GM19240 (cell line): ENCODE results near the gene ZNF48.
"Not testable (repeated sequence)": the region's sequence is repeated elsewhere in the genome, so short reads cannot be mapped to it uniquely, and the experiment has no call there.

Source experiments
- DNase-seq: peaks from one replicate; pipeline ENCODE4 v3.0.0; 2011; ENCODE audit warnings: low spot score; ENCODE audit not compliant: insufficient read length

ZNF48 gene

DNA sequence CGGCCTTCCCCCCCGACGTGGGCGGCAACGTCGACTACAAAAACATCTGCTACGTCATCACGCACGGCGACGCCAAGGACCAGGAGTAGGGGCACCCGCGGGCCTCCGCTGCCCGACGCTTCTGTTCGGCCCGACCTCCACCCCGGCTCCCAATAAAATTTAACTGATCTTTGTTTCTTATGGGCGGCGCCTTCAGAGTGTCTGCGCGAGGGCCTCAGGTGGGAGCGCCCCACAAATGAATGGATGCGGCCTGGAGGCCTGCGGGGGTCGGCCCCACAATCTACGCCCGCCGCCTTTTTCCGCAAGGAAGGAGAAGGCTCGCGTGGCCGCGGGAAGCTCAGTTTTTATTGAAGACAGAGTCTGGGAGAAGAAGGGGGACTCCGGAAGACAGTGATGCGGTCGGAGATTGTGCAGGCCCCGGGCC lies 17.4 kb upstream of the ZNF48 start:
- DNase-seq, result no peak

DNA sequence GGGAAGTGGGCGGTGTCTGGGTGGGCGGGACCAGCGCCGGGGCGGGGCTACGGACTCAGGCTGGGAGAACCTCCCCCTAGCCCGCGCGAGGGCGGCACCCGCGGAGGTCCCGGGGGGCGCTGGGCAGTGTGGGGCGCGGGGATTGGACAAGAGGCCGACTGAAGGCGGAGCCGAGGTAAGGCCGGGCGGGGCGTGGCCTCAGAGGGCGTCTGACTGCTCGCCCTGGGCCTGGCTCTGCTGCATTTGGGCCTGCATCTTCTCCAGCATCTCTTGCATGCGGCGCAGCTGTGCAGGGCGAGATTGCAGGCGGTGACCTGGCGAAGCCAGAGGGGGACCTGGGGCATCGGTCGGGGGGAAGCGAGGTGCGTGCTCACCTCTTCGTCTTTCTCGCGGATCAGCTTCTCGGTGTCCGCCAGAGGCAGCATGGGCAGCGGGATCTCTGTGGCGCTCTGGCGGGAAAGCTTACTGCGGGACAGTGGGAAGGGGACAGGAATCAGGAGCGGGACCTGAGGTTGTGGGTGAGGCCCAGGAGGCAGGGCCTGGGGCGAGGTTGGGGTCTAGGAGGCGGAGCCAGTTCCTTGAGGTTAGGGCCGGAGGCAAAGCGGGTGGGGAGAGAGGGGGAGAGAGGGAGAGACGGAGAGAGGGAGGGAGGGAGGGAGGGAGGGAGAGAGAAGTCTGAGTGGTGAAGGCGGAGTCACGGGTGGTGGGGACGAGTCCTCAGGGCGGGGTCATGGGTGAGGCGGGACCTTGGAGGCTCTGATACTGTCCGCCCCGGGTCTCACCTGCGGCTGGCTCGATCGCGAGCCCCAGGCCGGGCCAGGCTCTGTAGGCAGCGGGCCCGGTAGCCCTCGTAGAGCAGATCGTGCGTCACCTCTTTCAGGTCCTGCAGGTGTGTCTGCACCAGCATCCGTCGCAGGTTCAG lies 16.7 kb upstream of the ZNF48 start:
- peak; percentile 88 for DNase-seq

DNA sequence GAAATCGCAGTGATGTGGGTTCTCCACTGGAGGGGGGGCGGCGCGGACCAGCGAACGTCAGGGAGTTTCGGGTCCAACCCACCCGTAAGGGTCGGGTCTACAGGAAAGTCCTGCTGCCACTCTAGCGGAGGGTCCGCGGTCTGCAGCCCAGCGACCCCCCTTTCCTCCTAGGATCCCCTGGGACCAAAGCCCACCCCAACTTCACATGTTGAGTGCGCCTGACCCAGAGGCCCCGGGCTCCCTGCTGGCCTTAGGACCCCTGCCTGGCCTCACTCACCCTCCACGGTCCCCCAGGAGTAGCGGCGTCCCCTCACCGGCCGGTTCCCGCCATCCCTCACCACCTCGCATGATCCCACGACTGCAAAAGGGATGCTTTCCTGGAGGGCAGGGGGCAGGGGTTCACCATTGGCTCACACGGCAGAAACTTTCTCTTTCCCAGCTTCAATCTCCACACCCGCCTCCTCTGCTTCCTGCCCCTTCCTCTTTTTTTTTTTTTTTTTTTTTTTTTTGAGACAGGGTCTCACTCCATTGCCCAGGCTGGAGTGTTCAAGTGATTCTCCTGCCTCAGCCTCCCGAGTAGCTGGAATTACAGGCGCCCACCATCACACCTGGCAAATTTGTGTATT lies 15.9 kb upstream of the ZNF48 start:
- DNase-seq, result no peak

DNA sequence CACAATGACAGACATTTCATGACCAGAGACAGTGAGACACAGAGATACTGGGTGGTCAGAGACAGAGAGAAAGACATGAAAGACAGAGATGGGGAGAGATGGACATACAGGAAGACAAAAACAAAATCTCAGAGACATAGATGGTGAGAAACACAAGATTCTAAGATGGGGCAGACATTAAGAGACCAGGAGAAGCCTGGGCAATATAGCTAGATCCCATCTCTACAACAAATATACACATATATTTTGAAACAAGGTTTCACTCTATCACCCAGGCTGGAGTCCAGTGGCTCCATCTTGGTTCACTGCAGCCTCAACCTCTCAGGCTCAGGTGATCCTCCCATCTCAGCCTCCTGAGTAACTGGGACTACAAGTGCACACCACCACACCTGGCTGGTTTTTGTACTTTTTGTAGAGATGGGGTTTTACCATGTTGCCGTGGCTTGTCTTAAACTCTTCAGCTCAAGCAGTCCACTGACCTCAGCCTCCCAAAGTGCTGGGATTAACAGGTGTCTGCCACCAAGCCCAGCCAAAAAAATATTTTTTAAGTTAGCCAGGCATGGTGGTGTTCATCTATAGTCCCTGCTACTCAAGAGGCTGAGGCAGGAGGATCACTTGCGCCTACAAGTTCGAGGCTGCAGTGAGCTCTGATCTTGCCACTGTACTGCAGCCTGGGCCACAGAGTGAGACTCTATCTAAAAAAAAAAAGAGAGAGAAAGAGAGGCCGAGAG lies 15.0 kb upstream of the ZNF48 start:
- DNase-seq, result no peak

DNA sequence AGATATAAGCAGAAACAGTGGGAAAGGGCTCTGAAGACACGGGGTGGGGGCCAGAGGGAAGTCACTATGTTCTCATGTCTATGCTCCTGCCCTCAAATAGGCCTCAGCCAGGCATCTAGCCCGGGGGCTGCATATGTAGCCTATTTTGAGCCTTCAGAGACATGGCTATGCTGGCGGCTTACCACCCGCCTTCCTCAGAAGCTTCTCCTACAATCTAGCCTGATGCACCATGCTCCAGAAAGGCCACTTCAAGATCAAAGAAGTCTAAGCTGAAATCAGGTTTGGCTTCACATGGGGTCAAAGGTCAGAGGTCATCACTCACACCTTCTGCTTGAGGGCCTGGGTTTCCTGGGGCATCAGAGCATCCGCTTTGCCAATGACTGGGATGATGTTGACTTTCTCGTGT lies 14.4 kb upstream of the ZNF48 start:
- DNase-seq, result no peak

DNA sequence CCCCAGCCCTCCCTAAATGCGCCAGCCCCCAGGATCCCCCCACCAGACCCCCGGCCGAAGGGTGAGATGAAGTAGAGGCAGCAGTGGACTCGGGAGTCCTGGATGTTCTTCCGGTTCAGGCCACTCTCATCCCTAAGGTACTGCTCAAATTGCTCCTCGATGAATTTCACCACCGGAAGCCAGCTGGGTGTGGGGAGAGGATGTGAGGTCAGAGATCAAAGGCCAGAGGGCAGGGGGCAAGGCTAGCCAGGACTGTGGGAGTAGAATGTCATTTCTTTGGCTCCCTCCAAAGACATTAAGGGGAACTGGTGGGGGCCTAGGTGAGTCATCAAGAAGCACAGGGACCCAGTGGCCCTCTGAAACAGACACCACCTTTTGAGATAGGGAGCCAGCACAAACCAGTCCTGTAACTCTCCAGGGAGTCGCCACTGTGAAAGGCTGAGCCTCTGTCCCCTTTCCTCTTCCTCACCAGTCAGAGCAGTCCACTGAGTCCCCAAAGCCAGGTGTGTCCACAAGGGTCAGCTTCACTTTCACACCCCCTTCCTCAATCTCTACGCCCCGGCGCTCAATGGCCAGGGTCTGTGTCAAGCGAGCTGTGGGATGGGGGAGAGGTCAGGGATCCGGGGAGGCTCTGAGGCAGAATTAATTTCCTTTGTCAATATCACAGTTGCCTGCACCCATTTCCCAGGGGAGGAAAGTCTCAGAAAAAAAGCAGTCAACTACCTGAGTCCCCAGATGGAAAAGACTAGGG lies 13.8 kb upstream of the ZNF48 start:
- no peak for DNase-seq

DNA sequence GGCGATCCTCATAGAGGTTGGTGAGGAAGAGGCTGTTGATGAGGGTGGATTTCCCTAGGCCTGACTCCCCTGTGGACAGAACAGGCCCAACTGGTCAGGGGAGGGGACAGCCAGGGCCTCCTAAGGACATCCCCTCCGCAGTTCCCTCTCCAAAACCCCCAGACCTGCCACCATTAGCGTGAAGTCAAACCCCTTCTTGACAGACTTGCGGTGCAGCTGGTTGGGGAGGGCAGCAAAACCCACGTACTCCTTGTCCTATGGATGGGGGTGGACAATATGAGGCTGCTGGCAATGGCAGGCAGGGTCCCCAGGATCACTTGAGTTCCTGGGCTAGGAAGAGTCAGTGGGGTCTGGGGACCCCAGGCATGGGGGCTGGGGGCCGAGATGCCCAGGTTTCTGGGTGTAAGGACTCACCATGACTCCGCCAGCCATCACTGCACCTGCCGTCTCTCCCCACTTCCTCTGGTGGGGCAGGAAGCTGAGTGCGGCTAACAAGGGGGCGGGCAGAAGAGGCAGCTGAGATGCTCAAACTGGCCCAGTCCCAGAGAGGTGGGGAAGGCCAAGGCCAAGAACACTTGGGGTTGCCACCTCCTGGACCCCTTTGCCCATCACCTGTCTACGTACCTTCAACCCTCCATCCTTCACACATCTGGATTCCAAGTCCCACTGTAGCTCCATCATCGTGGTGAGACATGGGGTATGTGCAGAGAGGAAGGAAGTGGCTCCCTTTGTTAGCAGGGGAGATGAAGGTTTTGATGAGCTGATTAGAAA lies 12.9 kb upstream of the ZNF48 start, which contains the start of gene SEPTIN1:
TSS of gene SEPTIN1 (minus strand) at position 451 of the 771 bp plus-strand sequence. CDS start at position 432, 19 bp downstream.
- peak; percentile 88 for DNase-seq

DNA sequence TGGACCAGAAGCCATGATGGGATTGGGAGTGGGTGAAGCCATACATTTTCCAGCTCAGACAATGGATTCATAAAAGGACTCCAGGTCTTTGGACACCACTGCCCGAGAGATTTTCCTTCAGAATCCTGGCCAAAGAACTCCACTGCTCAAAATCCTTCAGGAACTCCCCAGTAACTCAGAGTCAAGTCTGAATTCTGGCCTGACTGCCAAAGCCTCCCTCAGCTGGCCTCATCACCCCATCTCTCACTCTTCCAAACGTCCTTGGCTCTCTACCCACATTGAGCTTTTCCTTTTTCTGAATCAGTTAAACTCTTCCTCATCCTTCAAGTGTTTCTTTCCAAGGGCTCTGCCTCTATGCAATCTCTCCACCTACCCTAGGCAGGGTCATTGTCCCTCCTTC lies 11.7 kb upstream of the ZNF48 start:
- no peak for DNase-seq

DNA sequence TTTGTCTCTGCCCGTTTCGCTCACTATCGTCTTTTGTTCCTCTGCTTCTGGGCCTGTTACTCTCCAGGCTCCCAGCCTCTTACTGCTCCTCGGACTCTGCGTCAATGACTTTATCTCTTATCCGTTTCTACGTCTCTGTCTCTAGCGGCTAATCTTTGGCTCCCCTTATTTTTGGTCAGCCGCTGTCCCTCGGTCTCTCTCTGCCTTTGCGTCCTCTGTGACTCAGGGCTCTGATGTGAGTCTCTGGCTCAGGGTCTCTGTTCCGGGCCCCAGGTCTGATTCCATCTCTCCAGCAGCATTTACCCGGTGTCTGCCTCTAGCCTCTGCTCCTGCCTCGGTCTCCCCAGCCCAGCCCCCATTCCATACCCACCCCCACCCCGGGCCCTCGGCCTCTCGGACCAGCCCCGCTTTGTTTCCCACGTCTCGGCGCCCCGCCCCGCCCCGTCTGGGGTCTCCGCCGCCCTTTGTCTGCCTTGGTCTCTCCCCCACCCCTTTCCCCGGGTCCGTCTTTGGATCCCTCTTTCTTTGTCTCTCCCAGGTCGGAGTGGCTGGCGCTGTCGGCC lies 547 bp upstream of the ZNF48 start:
- no peak for DNase-seq

DNA sequence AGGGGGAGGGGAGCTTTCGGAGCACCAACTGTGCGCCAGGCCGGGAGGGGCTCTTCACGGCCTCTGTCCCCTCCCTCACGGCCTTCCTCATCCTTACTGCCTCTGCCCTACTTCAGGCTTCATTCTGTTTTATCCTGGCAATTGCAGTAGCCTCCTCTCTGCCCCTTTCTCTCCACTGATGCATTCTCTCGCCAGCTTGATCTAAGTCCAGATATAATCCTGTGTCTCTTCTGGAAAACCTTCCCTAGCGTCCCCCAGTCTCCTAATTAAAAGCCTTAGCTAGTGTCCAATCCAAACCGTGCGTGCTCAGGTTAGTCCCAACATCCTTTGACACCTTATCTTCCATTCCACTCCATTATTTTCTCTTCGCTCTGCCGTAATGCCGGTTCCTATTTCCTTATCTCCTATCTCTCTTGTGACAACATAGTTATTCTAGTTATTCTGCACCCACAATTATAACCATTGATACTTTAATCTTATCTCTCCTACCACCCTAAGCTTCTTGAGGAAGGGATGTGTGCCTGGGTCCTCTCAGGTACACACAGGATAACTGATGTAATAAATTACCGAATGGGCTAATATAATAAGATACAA lies 869 bp downstream of the ZNF48 start:
- DNase-seq, result no peak

DNA sequence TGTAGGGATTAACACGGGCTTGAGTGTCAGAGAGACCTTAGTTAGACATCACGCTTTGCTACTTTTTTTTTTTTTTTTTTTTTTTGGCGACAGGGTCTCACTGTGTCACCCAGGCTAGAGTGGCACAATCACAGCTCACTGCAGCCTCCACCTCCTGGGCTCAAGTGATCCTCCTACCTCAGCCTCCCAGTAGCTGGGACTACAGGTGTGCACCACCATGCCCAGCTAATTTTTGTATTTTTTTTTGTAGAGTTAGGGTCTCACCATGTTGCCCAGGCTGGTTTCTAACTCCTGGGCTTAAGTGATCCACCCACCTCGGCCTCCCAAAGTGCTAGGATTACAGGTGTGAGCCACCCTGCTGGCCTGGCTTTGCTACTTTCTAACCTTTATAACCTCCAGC lies 1.4 kb downstream of the ZNF48 start:
- not testable (repeated sequence) for DNase-seq

DNA sequence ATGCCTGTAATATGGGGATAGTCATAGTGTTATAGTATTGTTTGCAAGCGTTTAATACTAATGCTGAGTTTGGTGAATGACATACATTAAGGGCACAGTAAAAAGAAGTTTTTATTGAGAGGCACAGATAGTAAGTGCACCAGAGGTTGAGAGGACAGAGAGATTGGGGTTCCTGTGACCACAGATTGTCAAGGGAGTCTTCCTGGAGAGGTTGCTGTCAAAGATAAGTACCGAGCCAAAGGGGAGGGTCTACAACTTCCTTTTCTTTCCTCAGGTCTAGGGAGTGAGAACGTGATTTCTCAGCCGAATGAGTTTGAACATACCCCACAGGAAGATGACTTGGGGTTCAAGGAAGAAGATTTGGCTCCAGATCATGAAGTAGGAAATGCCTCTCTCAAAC lies 1.8 kb downstream of the ZNF48 start:
- no peak for DNase-seq

DNA sequence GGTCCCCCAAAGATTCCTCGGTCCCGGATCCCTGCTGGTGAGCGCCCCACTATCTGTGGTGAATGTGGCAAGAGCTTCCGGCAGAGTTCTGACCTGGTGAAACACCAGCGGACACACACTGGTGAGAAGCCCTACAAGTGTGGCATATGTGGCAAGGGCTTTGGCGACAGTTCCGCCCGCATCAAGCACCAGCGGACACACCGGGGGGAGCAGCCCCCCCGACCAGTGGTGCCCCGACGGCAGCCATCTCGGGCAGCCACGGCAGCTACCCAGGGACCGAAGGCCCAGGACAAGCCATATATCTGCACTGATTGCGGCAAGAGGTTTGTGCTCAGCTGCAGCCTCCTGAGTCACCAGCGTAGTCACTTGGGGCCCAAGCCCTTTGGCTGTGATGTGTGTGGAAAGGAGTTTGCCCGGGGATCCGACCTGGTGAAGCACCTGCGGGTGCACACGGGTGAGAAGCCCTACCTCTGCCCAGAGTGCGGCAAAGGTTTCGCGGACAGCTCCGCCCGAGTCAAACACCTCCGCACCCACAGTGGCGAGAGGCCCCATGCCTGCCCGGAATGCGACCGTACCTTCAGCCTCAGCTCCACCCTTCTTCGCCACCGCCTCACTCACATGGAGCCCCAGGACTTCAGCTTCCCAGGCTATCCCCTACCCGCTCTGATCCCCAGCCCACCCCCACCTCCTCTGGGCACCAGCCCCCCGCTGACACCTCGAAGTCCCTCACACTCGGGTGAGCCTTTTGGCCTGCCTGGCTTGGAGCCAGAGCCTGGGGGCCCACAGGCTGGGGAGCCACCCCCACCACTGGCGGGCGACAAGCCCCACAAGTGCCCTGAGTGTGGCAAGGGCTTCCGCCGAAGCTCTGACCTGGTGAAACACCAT lies 2.8 kb downstream of the ZNF48 start:
- DNase-seq, result no peak

DNA sequence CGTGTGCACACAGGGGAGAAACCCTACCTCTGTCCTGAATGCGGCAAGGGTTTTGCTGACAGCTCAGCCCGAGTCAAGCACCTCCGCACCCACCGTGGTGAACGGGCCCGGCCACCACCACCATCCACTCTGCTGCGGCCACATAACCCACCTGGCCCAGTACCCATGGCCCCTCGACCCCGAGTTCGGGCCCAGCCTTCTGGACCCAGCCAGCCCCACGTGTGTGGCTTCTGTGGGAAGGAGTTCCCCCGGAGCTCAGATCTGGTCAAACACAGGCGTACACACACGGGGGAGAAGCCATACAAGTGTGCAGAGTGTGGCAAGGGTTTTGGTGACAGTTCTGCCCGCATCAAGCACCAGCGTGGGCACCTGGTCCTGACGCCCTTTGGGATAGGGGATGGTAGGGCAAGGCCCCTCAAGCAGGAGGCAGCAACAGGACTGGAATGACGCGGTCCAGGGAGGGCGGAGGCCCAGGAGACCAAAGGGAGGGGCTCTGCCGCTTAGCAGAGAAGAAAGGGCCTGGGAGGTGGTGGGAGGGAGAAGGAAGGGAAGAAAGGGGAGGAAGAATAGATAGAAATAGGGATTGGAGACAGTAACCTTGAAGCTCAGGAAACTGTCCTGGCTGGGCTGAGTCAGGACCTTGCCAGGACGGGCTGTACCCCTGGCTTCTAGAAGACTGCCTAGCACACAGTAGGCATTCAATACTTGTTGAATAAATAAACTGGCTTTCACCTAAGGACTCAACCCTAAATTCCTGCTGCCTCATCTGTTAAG lies 3.6 kb downstream of the ZNF48 start:
- no peak for DNase-seq

DNA sequence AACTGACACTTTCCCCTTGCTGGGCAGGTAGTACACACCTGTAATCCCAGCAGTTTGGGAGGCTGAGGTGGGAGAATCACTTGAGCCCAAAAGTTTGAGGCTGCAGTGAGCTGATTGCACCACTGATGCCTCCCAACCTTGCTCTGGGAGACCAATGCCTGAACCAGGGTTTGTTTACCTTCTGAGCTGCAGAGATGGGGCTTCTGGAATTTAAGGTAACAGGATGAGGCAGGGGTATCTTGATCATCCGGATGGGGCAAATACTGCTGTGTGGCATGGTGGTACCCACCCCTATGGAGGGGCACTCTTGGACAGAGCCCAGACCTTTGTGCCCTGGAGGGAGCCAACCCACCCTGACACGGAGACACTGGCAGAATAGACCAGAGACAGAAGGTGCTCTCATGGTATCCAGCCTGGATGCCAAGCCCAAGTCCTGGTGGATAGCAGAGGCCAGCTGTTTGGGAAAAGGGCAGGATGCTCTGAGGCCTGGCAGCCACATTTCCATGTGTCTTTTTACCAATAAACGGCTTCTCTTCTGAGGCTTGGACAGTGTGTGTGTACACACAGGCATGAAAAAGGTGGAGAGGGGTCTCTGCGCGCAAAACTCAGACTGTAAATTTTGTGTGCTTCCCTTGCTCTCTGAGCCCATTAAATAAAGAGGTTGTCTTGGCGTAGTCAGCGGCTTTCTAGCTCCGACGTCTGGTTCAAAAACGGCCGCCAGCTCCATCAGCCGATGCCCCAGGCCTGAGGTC lies 4.4 kb downstream of the ZNF48 start:
- no peak for DNase-seq

DNA sequence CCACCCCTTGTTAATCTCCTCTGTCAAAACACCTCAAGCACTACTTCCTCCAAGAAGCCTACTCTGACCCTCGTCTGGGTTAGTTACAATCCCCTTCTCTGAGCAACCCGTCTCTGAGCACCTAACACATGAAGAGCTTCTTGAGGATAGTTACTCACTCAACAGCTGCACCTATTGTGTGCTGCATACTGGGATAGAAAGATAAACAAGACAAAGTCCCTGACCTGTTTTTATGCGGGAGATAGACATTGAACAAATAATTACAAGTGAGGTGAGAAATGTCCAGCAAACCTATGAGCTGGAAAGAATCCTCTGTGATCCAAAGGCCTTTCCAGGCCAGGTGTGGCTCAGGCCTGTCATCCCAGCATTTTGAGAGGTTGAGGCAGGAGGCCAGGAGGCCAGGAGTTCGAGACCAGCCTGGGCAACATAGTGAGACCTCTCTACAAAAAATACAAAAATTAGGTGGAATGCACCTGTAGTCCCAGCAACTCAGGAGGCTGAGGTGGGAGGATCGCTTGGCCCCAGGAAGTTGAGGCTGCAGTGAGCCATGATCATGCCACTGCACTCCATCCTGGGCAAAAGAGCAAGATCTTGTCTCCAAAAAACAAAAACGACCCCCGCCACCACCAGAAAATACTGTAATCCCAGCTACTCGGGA lies 6.7 kb downstream of the ZNF48 start:
- DNase-seq, result no peak

DNA sequence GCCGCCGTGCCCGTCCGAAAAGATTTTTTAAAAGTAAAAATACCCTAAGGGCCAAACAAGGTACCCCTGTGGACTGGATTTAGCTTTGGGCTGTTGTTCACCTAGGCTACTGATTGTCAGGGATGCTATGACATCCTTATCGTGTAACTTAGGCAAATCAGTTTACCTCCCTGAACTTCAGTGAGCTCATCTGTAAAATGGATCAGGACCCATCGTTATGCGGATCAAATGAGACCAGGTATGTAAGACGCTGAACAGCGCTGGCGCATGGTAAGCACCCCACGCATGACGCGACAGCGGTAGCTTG lies 11.5 kb downstream of the ZNF48 start:
- no peak for DNase-seq
